ENCODE results near the gene TCF3. TPM values are rescaled to one million over a fixed set of nuclear protein-coding genes. Genes with fewer than 3 reads are reported as not detected.

The TCF3 gene
- total RNA-seq, 2 experiments from 2014 or later = 518 to 811 TPM

- Histone ChIP-seq H2AFZ (ENCODE audit: low read length) (no peak overlapping the region), H3K9me2 (ENCODE audit: insufficient read depth, low read length) (no peaks in the 10 kb centered on the region), H3K36me3 (ENCODE audit: insufficient read depth, low read length) (peaks cover 100% of the 10 kb centered on the region), H3K79me2 (ENCODE audit: insufficient read depth, low read depth, low read length) (peaks cover 15% of the 10 kb centered on the region; the same call in 1 of the 2 replicates), H3K27ac (ENCODE audit: low read depth, low read length, poor library complexity, severe bottlenecking) (no peak overlapping the region), H3K4me3 (ENCODE audit: low read depth, low read length, poor library complexity, severe bottlenecking) (no peak overlapping the region), H3K4me1 (ENCODE audit: insufficient read depth, low read length, poor library complexity, severe bottlenecking) (peaks cover 54% of the 10 kb centered on the region), H4K20me1 (ENCODE audit: insufficient read depth, low read length) (no peaks in the 10 kb centered on the region), H3K4me2 (ENCODE audit: low read length) (no peak overlapping the region), H3K9me3 (ENCODE audit: low read length) (no peaks in the 10 kb centered on the region)
- ChIA-PET CTCF (ENCODE audit: unreplicated experiment) (no interaction called here), POLR2A (no interaction called here)
- TF ChIP-seq EZH2phosphoT487 (IDR thresholded peaks at IDR 0.05; ENCODE audit: borderline replicate concordance, low read depth, low read length) = no peak
- no peak for TF ChIP-seq CTCF (conservative IDR thresholded peaks at IDR 0.05; ENCODE audit: low read length)
- no peak for DNase-seq (ENCODE audit: low spot score)
- no TSS peak for BruUV-seq (replicated peaks)
- intact Hi-C loops (cut with micrococcal nuclease; ENCODE audit: unreplicated experiment) = no loop called here
Observed at GRCh38 chr19:1622007-1622406, 30.4 kb downstream of the TCF3 start.

GRCh38 chr19:1621574-1621973 is 30.8 kb downstream of the TCF3 start:
- H3K9me2 ChIP-seq (ENCODE audit: insufficient read depth, low read length) = no peaks in the 10 kb centered on the region
- peaks cover 58% of the 10 kb centered on the region for H3K4me1 ChIP-seq (ENCODE audit: insufficient read depth, low read length, poor library complexity, severe bottlenecking)
- H3K36me3 ChIP-seq (ENCODE audit: insufficient read depth, low read length) = peaks cover 100% of the 10 kb centered on the region
- H3K4me3 ChIP-seq (ENCODE audit: low read depth, low read length, poor library complexity, severe bottlenecking) = no peak overlapping the region
- peaks cover 17% of the 10 kb centered on the region; the same call in 1 of the 2 replicates for H3K79me2 ChIP-seq (ENCODE audit: insufficient read depth, low read depth, low read length)
- intact Hi-C loops (cut with micrococcal nuclease; ENCODE audit: unreplicated experiment) = no loop called here
- no peak overlapping the region for H2AFZ ChIP-seq (ENCODE audit: low read length)
- no peak overlapping the region for H3K4me2 ChIP-seq (ENCODE audit: low read length)
- H3K9me3 ChIP-seq (ENCODE audit: low read length) = no peaks in the 10 kb centered on the region
- H3K27ac ChIP-seq (ENCODE audit: low read depth, low read length, poor library complexity, severe bottlenecking) = peak overlapping the region; percentile 30
- TF ChIP-seq CTCF (conservative IDR thresholded peaks at IDR 0.05; ENCODE audit: low read length) (no peak), EZH2phosphoT487 (IDR thresholded peaks at IDR 0.05; ENCODE audit: borderline replicate concordance, low read depth, low read length) (no peak)
- DNase-seq (ENCODE audit: low spot score) = no peak
- CTCF ChIA-PET (ENCODE audit: unreplicated experiment) = no interaction called here
- H4K20me1 ChIP-seq (ENCODE audit: insufficient read depth, low read length) = no peaks in the 10 kb centered on the region
- POLR2A ChIA-PET = no interaction called here
- BruUV-seq (replicated peaks) = no TSS peak

GRCh38 chr19:1621021-1621420 is 31.4 kb downstream of the TCF3 start:
- ChIA-PET CTCF (ENCODE audit: unreplicated experiment) (no interaction called here), POLR2A (no interaction called here)
- Histone ChIP-seq H3K27ac (ENCODE audit: low read depth, low read length, poor library complexity, severe bottlenecking) (peak overlapping the region; percentile 30), H3K9me2 (ENCODE audit: insufficient read depth, low read length) (no peaks in the 10 kb centered on the region), H3K79me2 (ENCODE audit: insufficient read depth, low read depth, low read length) (peaks cover 21% of the 10 kb centered on the region; the same call in 1 of the 2 replicates), H3K4me1 (ENCODE audit: insufficient read depth, low read length, poor library complexity, severe bottlenecking) (peaks cover 60% of the 10 kb centered on the region), H4K20me1 (ENCODE audit: insufficient read depth, low read length) (no peaks in the 10 kb centered on the region), H3K4me3 (ENCODE audit: low read depth, low read length, poor library complexity, severe bottlenecking) (no peak overlapping the region), H3K9me3 (ENCODE audit: low read length) (no peaks in the 10 kb centered on the region), H3K4me2 (ENCODE audit: low read length) (no peak overlapping the region), H2AFZ (ENCODE audit: low read length) (no peak overlapping the region), H3K36me3 (ENCODE audit: insufficient read depth, low read length) (peaks cover 100% of the 10 kb centered on the region)
- BruUV-seq (replicated peaks) = no TSS peak
- intact Hi-C loops (cut with micrococcal nuclease; ENCODE audit: unreplicated experiment) = no loop called here
- no peak for TF ChIP-seq EZH2phosphoT487 (IDR thresholded peaks at IDR 0.05; ENCODE audit: borderline replicate concordance, low read depth, low read length)
- no peak for TF ChIP-seq CTCF (conservative IDR thresholded peaks at IDR 0.05; ENCODE audit: low read length)
- DNase-seq (ENCODE audit: low spot score) = no peak
